PC-3 (cell line): ENCODE measurements around the gene KRT75. TPM values are rescaled to one million over a fixed set of nuclear protein-coding genes. Genes with fewer than 3 reads are reported as not detected.

Experiments used
- ATAC-seq: fragments of 200-7000 bp; cut with Tn5 transposase; 2 replicates; pipeline ENCODE4 v1.9.1; 2020; ENCODE audit warnings: mild to moderate bottlenecking, moderate library complexity
- BruUV-seq: library from RNA; stranded (reverse); fragments of 400-500 nt; replicated peaks from 2 replicates; lab custom pipeline; 2021; lab: Mats Ljungman, UMichigan
- CTCF ChIA-PET: fragments of 300-600 bp; sonication (Branson Sonifier 250); formaldehyde crosslinking; loops from one replicate; lab custom pipeline; 2022; ENCODE audit warnings: antibody characterized with exemption; lab: Charles Lee
- POLR2A ChIA-PET: fragments of 300-600 bp; sonication (Branson Sonifier 250); formaldehyde crosslinking; loops from one replicate; lab custom pipeline; 2022; ENCODE audit warnings: antibody characterized with exemption; ENCODE audit not compliant: unreplicated experiment; lab: Charles Lee
- DNase-seq: peaks from one replicate; pipeline ENCODE4 v3.0.0-alpha.2; 2015
- H2AFZ ChIP-seq: fragments of 300-600 bp; sonication (generic); 2 replicates; pipeline ENCODE4 v1.6.0; 2016; ENCODE audit warnings: antibody characterized with exemption, low read length
- H3F3A ChIP-seq: fragments of 300-600 bp; sonication (generic); one replicate; pipeline ENCODE4 v1.6.0; 2017; ENCODE audit warnings: antibody characterized with exemption, low read length, control low read depth, mild to moderate bottlenecking; ENCODE audit not compliant: unreplicated experiment
- H3K27ac ChIP-seq: fragments of 300-600 bp; sonication (generic); 2 replicates; pipeline ENCODE4 v1.5.1; 2016; ENCODE audit warnings: mild to moderate bottlenecking, low read length
- H3K27me3 ChIP-seq: fragments of 300-600 bp; sonication (generic); 2 replicates; pipeline ENCODE4 v1.6.1; 2016; ENCODE audit warnings: low read length, mixed read lengths
- H3K36me3 ChIP-seq: fragments of 300-600 bp; sonication (generic); 2 replicates; pipeline ENCODE4 v1.6.1; 2016; ENCODE audit warnings: low read depth, mixed run types, low read length, mixed read lengths
- H3K4me1 ChIP-seq: fragments of 300-600 bp; sonication (generic); 2 replicates; pipeline ENCODE4 v1.5.1; 2016; ENCODE audit warnings: low read length; ENCODE audit not compliant: insufficient read depth
- H3K4me2 ChIP-seq: fragments of 300-600 bp; sonication (generic); 2 replicates; pipeline ENCODE4 v1.6.0; 2016; ENCODE audit warnings: low read length
- H3K4me3 ChIP-seq: fragments of 300-600 bp; sonication (generic); 2 replicates; pipeline ENCODE4 v1.5.1; 2016; ENCODE audit warnings: mild to moderate bottlenecking, low read length, mixed read lengths
- H3K79me2 ChIP-seq: fragments of 300-600 bp; sonication (generic); 2 replicates; pipeline ENCODE4 v1.6.1; 2017; ENCODE audit warnings: low read length, mixed read lengths
- H3K9ac ChIP-seq: fragments of 300-600 bp; sonication (generic); 2 replicates; pipeline ENCODE4 v1.6.0; 2016; ENCODE audit warnings: mild to moderate bottlenecking, low read length
- H3K9me2 ChIP-seq: fragments of 300-600 bp; sonication (generic); replicated peaks from 2 replicates; pipeline ENCODE4 v1.6.1; 2016; ENCODE audit warnings: mixed run types, low read length, mixed read lengths
- H3K9me3 ChIP-seq: fragments of 300-600 bp; sonication (generic); 2 replicates; pipeline ENCODE4 v1.6.1; 2016; ENCODE audit warnings: low read length, mixed read lengths
- H4K20me1 ChIP-seq: fragments of 300-600 bp; sonication (generic); 2 replicates; pipeline ENCODE4 v1.6.1; 2016; ENCODE audit warnings: low read length, mixed read lengths
- CTCF ChIP-seq: fragments of 300-600 bp; sonication (generic); conservative IDR thresholded peaks from 2 replicates; pipeline ENCODE4 v1.5.1; 2017; ENCODE audit warnings: antibody characterized with exemption, low read depth, mild to moderate bottlenecking, low read length
- EZH2 ChIP-seq: fragments of 300-600 bp; sonication (generic); IDR thresholded peaks from one replicate; pipeline ENCODE4 v1.6.1; 2017; ENCODE audit warnings: antibody characterized with exemption, mild to moderate bottlenecking, low read length; ENCODE audit not compliant: unreplicated experiment
- EZH2phosphoT487 ChIP-seq: fragments of 300-600 bp; sonication (generic); IDR thresholded peaks from 2 replicates; pipeline ENCODE4 v1.6.1; 2018; ENCODE audit warnings: mild to moderate bottlenecking, antibody characterized with exemption, low read length, borderline replicate concordance
- intact Hi-C: fragments of 100-400 bp; cut with micrococcal nuclease; formaldehyde crosslinking; loops from 2 replicates; pipeline ENCODE4 v1.9.0; 2023
- total RNA-seq: library from RNA; depleted of rRNA; stranded (reverse); fragments of >200 nt; gene quantifications from 2 replicates; pipeline ENCODE4 v1.2.3, GENCODE V29; 2014

The KRT75 gene
- total RNA-seq, 1 experiment from 2014 or later: 38.5 TPM

- DNase-seq: no peak
- BruUV-seq: no TSS peak
- ChIA-PET CTCF (no interaction called here), POLR2A (no interaction called here)
- no peak overlapping the region for H2AFZ ChIP-seq
- no peaks in the 10 kb centered on the region for H3F3A ChIP-seq
- TF ChIP-seq CTCF: no peak
- TF ChIP-seq EZH2: no peak
- no peak for TF ChIP-seq EZH2phosphoT487
- H4K20me1 ChIP-seq: no peaks in the 10 kb centered on the region
- no peaks in the 10 kb centered on the region for H3K4me1 ChIP-seq
- no peak overlapping the region for H3K27ac ChIP-seq
- H3K9me2 ChIP-seq: no peaks in the 10 kb centered on the region
- no peaks in the 10 kb centered on the region for H3K27me3 ChIP-seq
- H3K79me2 ChIP-seq: no peaks in the 10 kb centered on the region
- ATAC-seq: no peak
- no peak overlapping the region for H3K9ac ChIP-seq
- intact Hi-C loops: no loop called here
- no peak overlapping the region for H3K4me2 ChIP-seq
- no peak overlapping the region for H3K4me3 ChIP-seq
- no peaks in the 10 kb centered on the region for H3K36me3 ChIP-seq
- H3K9me3 ChIP-seq: no peaks in the 10 kb centered on the region
Observed at GRCh38 chr12:52477651-52478050, 43.5 kb upstream of the KRT75 start.

GRCh38 chr12:52474212-52474611 lies 40.0 kb upstream of the KRT75 start:
- no peaks in the 10 kb centered on the region for H3K27me3 ChIP-seq
- H4K20me1 ChIP-seq: no peaks in the 10 kb centered on the region
- CTCF ChIA-PET: interaction anchor here (1.0 kb wide), 1 partner anchor 78 kb away, joined by 3 read pairs; no protein-coding TSS in a partner anchor
- ATAC-seq (no peak), DNase-seq (no peak)
- H3K27ac ChIP-seq: no peak overlapping the region
- H3K4me1 ChIP-seq: no peaks in the 10 kb centered on the region
- no peak overlapping the region for H3K4me2 ChIP-seq
- no peak overlapping the region for H2AFZ ChIP-seq
- no peak overlapping the region for H3K4me3 ChIP-seq
- no peaks in the 10 kb centered on the region for H3F3A ChIP-seq
- POLR2A ChIA-PET: no interaction called here
- no peaks in the 10 kb centered on the region for H3K36me3 ChIP-seq
- no TSS peak for BruUV-seq
- intact Hi-C loops: no loop called here
- no peaks in the 10 kb centered on the region for H3K79me2 ChIP-seq
- H3K9me3 ChIP-seq: no peaks in the 10 kb centered on the region
- H3K9ac ChIP-seq: no peak overlapping the region
- TF ChIP-seq EZH2phosphoT487: no peak
- no peak for TF ChIP-seq CTCF
- TF ChIP-seq EZH2: no peak
- H3K9me2 ChIP-seq: no peaks in the 10 kb centered on the region

GRCh38 chr12:52473768-52474167 lies 39.6 kb upstream of the KRT75 start, which contains the start of gene KRT6C:
KRT6C (minus strand) TSS chr12:52473805; CDS start chr12:52473737, 68 bp downstream.
- TF ChIP-seq CTCF (no peak), EZH2 (no peak), EZH2phosphoT487 (no peak)
- H3K9me3 ChIP-seq: no peaks in the 10 kb centered on the region
- no peak within 1 kb of the TSS for H3K4me2 ChIP-seq
- ChIA-PET POLR2A (no interaction called here), CTCF (interaction anchor here (1.0 kb wide), 1 partner anchor 78 kb away, joined by 3 read pairs; no protein-coding TSS in a partner anchor)
- no TSS peak for BruUV-seq
- DNase-seq: peak; percentile 4
- H3K4me1 ChIP-seq: no peaks in the 10 kb centered on the region
- H4K20me1 ChIP-seq: no peaks in the 10 kb centered on the region
- H3K4me3 ChIP-seq: no peak within 1 kb of the TSS
- no peaks in the 10 kb centered on the region for H3F3A ChIP-seq
- no peak for ATAC-seq
- H3K27me3 ChIP-seq: no peaks in the 10 kb centered on the region
- intact Hi-C loops: no loop called here
- H3K9ac ChIP-seq: no peak within 1 kb of the TSS
- H3K79me2 ChIP-seq: no peaks in the 10 kb centered on the region
- no peak within 1 kb of the TSS for H3K27ac ChIP-seq
- H3K36me3 ChIP-seq: no peaks in the 10 kb centered on the region
- no peaks in the 10 kb centered on the region for H3K9me2 ChIP-seq
- no peak within 1 kb of the TSS for H2AFZ ChIP-seq
